Measurements from ENCODE around the gene UBE3D. TPM values are rescaled to one million over a fixed set of nuclear protein-coding genes. Genes with fewer than 3 reads are reported as not detected.

The UBE3D gene
- total RNA-seq, 1 donor from 2014 or later, result 10.3 TPM

- Mint-ChIP-seq H3K4me1 (no peaks in the 10 kb centered on the region), H3K27me3 (ENCODE audit: low read depth) (no peaks in the 10 kb centered on the region), H3K9me3 (no peaks in the 10 kb centered on the region), H3K27ac (ENCODE audit: unreplicated experiment) (no peak overlapping the region), H3K36me3 (ENCODE audit: low read depth) (no peaks in the 10 kb centered on the region), H3K4me3 (no peak overlapping the region)
- no peak for TF ChIP-seq CTCF (conservative IDR thresholded peaks at IDR 0.05)
- no peak for DNase-seq (ENCODE audit: low read depth, low spot score)
These were observed 77.7 kb downstream of the UBE3D start for GRCh38 chr6:82987951-82988350.

DNA sequence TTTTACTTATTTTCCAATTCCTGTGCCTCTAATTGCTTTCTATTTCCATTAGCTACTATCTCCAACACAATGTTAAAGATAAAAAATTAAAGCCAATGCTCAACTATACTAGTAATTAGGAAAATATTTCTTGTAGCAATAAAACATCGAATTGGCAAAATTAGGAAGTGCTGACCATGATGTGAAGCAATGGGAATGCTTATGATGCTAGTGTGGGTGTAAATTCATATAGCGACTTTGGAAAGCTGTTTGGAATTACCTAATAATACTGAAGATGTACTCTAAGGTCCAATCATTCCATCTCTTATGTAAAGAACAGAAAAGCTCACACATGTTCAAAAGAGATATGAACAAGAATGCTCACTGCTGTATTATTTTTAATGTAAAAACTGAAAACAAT, 78.2 kb downstream of the UBE3D start:
- no peaks in the 10 kb centered on the region for H3K9me3 Mint-ChIP-seq
- no peak for TF ChIP-seq CTCF (conservative IDR thresholded peaks at IDR 0.05)
- no peaks in the 10 kb centered on the region for H3K36me3 Mint-ChIP-seq (ENCODE audit: low read depth)
- DNase-seq (ENCODE audit: low read depth, low spot score), result no peak
- no peaks in the 10 kb centered on the region for H3K27me3 Mint-ChIP-seq (ENCODE audit: low read depth)
- no peak overlapping the region for H3K27ac Mint-ChIP-seq (ENCODE audit: unreplicated experiment)
- no peak overlapping the region for H3K4me3 Mint-ChIP-seq
- no peaks in the 10 kb centered on the region for H3K4me1 Mint-ChIP-seq

- Mint-ChIP-seq H3K27ac (ENCODE audit: unreplicated experiment) (no peak overlapping the region), H3K27me3 (ENCODE audit: low read depth) (no peaks in the 10 kb centered on the region), H3K36me3 (ENCODE audit: low read depth) (no peaks in the 10 kb centered on the region), H3K4me1 (no peaks in the 10 kb centered on the region), H3K9me3 (no peaks in the 10 kb centered on the region), H3K4me3 (no peak overlapping the region)
- no peak for TF ChIP-seq CTCF (conservative IDR thresholded peaks at IDR 0.05)
- no peak for DNase-seq (ENCODE audit: low read depth, low spot score)
These were observed 80.9 kb downstream of the UBE3D start for GRCh38 chr6:82984720-82985119.

DNA sequence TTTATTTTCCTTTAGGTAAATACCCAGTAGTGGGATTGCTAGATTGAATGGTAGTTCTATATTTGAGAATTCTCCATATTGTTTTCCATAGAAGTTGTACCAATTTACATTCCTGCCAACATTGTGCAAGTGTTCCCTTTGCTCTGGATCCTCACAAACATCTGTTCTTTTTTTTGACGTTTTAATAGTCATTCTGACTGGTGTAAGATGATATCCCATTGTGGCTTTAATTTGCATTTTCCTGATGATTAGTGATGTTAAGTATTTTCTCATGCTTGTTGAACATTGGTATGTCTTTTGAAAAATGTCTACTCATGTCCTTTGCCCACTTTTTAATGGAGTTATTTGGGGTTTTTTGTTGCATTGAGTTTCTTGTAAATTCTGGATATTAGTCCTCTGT, 85.6 kb downstream of the UBE3D start:
- DNase-seq (ENCODE audit: low read depth, low spot score), result no peak
- H3K27me3 Mint-ChIP-seq (ENCODE audit: low read depth), result no peaks in the 10 kb centered on the region
- H3K4me3 Mint-ChIP-seq, result no peak overlapping the region
- TF ChIP-seq CTCF (conservative IDR thresholded peaks at IDR 0.05), result no peak
- peaks cover 4% of the 10 kb centered on the region for H3K9me3 Mint-ChIP-seq
- no peak overlapping the region for H3K27ac Mint-ChIP-seq (ENCODE audit: unreplicated experiment)
- no peaks in the 10 kb centered on the region for H3K4me1 Mint-ChIP-seq
- H3K36me3 Mint-ChIP-seq (ENCODE audit: low read depth), result peaks cover 10% of the 10 kb centered on the region

GRCh38 chr6:82979657-82980056, 86.0 kb downstream of the UBE3D start:
- Mint-ChIP-seq H3K27me3 (ENCODE audit: low read depth) (no peaks in the 10 kb centered on the region), H3K4me3 (no peak overlapping the region), H3K27ac (ENCODE audit: unreplicated experiment) (no peak overlapping the region), H3K9me3 (peaks cover 4% of the 10 kb centered on the region), H3K4me1 (no peaks in the 10 kb centered on the region), H3K36me3 (ENCODE audit: low read depth) (peaks cover 10% of the 10 kb centered on the region)
- TF ChIP-seq CTCF (conservative IDR thresholded peaks at IDR 0.05), result no peak
- DNase-seq (ENCODE audit: low read depth, low spot score), result no peak

Data from neural crest cell (in vitro differentiated cells).